Medulla oblongata (tissue), 1 donor: ENCODE results near the gene TRPV4.
A peak's percentile ranks its signal among the peaks of the same experiment; 100 is the strongest.
"Not testable (repeated sequence)": the region's sequence is repeated elsewhere in the genome, so short reads cannot be mapped to it uniquely, and the experiment has no call there.

Source experiments
- DNase-seq: peaks from one replicate; pipeline ENCODE4 v3.0.0-alpha.2; 2015; ENCODE audit errors: extremely low spot score

Gene TRPV4

DNA sequence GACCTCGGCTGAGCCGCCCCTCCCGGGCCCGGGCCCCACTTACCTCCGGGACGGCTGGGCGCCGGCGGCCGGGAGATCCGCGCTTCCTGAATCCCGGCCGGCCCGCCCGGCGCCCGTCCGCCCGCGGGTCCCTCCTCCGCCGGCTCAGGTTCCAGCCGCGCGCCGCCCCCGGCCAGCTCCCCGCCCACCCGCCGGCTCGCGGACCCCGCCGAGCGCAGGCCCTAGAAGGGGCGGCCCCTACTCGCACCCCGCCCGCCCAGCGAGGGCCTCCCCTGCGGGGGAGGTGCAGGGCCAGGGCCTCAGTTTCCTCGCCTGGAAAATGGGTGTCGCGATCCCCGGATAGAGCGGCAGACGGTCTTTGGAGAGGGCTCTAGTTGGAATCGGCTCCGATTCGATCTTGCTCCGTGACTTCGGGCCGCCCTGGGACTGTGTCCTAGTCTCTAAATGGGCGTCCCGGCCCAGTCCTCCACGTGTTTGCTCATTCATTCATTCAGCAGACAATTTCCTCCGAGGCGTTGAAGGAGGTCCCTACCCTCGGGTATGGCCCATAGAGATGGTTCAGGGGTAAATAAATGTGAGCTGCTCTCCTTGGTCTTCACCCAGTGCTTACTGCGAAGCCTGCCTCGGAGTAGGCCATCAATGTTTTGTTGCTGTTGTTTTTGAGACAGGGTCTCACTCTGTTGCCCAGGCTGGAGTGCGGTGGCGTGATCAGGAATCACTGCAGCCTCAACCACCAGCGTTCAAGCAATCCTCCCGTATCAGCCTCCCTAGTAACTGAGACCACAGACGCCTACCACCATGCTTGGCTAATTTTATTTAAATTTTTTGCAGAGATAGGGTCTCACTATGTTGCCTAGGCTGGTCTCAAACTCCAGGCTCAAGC is at the start of gene TRPV4:
TSS of gene TRPV4 (minus strand) at position 92 of the 883 bp plus-strand sequence. CDS start 18,602 bp downstream, outside the sequence.
- no peak for DNase-seq

GRCh38 chr12:109881752-109882151 is 48.6 kb upstream of the TRPV4 start:
- DNase-seq, result no peak

GRCh38 chr12:109880938-109881337 is 47.7 kb upstream of the TRPV4 start:
- no peak for DNase-seq

DNA sequence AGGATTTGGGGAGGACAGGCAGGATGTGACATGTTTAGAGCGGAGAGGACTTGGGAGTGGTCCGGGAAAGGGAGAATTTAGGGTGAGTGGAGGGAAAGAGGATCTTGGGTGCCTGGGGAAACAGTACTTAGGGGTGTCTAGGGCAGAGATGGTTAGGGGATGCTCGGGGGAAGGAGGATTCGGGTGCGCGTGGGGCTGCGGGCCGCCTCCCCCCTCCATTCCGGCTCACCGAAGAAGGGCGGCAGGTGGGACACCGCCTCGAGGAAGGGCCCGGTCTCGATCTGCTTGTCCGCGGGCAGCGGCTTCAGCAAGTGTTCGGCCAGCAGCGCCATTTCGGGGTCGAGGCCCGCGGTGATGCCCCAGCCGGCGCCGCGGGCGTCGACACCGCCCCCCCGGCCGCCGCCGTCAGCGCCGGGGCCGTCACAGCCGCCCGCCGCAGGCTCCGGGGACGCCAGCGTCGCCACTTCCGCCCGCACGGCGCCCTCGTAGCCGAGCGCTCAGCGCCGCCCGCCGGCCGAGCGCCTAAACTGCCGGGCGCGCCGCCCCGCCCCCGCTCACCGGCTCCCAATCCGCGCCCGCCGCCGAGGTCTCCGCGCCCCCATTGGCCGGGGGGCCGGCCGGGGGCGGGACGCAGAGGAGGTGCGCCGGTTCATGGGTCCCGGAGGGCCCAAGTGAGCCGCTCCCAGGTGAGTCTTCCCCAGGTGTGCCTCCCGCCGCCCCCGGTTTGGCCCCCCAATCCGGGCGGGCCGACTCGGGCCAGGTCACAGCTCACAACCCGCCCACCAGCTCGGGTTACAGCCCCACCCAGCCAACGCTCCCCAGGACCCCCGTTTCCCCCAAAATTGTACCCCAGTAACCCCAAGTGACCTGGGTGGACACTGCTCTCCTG is 47.1 kb upstream of the TRPV4 start, which contains the start of gene GLTP:
TSS of gene GLTP (minus strand) at position 499 of the 889 bp plus-strand sequence. CDS start at position 332, 167 bp downstream.
- DNase-seq, result peak; percentile 91

- no peak for DNase-seq
These were observed 46.3 kb upstream of the TRPV4 start for GRCh38 chr12:109879351-109880042.

GRCh38 chr12:109878749-109879148 is 45.6 kb upstream of the TRPV4 start:
- no peak for DNase-seq

DNA sequence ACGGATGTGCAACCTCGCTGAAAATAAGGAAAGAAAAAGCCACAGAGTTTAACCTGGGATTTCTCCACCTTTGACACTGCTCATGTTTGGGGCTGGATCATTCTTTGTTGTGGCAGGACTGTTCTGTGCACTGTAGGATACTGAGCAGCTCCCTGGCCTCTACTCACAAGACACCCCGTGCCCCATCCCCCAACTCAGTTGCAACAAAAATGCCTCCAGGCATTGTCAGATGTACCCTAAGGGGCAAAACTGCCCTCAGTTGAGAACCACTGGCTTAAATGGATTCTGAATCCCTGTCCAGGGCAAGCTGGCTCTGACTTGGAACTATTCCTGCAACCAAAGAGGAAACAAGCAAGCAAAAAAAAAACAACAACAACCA is 45.0 kb upstream of the TRPV4 start:
- no peak for DNase-seq

DNA sequence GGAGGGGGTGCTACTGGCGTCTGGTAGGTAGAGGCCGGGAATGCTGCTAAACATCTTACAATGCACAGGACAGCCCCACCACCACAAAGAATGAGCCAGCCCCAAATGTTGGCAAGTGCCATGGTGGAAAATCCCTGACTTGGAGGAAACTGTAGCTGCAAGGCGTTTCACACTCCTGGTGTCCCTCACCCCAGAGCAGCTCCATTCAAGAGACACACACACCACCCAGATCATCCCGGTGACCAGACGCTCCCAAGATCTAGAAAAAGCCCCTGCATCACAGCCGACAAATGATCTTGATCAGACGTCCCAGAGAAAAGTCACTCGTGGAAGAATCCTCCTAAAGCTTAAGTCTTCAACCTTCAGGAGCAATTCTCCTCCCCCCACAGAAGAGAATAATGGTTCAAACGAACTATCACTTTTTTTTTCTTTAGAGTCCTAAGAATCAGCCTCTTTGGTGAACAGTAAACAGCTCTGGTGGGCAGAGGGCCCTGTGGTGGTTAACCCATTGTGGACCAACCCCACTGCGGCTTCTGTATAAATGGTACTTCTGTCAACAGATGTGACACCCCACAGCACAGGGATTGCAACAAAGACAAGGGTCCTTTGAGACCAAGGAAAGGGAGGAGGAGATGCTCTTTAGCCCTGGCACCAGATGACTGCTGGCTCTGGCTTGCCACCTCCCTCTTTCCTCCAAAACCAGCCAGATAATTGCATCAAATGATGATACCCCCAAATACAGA is 44.5 kb upstream of the TRPV4 start:
- DNase-seq, result peak; percentile 80

DNA sequence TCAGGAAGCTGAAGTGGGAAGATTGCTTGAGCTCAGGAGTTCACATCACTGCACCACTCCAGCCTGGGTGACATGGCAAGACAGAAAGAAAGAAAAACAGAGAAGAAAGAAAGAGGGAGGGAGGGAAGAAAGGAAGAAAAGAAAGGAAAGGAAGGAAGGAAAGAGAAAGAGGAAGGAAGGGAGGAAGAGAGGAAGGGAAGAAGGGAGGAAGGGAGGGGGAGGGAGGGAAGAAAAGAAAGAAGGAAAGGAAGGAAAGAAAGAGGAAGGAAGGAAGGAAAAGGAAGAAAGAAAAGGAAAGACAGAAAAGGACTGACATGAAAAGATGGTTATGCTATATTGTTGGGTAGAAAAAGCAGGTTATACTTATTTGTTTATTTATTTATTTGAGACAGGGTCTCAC is 43.2 kb upstream of the TRPV4 start:
- no peak for DNase-seq

- DNase-seq, result no peak
These were observed 42.5 kb upstream of the TRPV4 start for GRCh38 chr12:109875572-109876131.

- no peak for DNase-seq
These were observed 40.5 kb upstream of the TRPV4 start for GRCh38 chr12:109873653-109874052.

DNA sequence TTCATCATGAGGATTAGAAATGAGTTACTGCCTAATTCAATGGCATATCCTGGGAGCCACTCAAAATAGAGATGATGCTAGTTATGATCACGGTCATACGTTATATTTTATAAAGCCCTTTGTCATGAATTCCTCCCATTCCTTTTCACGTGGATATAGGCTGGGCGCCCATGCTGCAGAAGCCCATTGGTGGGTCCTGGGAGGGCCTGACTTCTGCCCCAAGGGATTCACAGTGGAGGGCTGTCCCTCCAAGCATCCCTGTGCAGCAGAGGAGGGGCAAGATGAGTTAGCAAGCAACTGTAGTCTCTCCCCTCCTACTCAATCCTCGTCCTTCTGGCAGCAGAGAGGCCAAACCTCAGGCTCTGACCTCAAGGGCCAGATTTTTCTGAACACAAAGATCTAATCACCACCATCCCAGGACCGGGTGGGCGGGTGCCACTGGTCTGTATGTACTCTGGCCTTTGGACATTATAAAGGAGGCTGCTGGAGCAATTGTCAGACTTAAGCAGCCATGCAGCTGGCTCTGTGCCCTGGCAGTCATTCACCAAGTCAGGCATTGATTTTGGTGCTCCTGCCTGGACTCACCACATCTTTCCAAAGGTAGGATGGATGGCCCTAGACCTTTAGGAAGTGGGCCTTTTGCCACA is 38.6 kb upstream of the TRPV4 start:
- no peak for DNase-seq

GRCh38 chr12:109870648-109871047 is 37.5 kb upstream of the TRPV4 start:
- DNase-seq, result no peak

- no peak for DNase-seq
These were observed 35.2 kb upstream of the TRPV4 start for GRCh38 chr12:109868182-109869051.

DNA sequence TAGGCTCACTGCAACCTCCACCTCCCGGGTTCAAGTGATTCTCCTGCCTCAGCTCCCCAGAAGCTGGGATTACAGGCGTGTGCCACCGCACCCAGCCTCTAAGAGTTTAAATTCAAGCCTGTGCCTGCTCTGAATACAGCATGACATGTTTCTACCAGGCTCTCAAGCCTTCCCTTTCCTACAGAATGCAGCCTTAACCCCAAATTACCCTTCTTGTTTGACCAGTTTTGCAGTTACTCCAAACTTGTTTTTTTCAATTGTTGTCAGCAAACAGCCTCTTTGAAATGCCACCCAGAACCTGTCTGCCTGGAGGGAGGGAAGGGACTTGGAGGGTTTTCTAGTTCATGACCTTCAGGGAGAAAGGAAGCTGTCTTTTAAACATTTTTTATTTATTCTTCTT is 31.7 kb upstream of the TRPV4 start:
- no peak for DNase-seq

DNA sequence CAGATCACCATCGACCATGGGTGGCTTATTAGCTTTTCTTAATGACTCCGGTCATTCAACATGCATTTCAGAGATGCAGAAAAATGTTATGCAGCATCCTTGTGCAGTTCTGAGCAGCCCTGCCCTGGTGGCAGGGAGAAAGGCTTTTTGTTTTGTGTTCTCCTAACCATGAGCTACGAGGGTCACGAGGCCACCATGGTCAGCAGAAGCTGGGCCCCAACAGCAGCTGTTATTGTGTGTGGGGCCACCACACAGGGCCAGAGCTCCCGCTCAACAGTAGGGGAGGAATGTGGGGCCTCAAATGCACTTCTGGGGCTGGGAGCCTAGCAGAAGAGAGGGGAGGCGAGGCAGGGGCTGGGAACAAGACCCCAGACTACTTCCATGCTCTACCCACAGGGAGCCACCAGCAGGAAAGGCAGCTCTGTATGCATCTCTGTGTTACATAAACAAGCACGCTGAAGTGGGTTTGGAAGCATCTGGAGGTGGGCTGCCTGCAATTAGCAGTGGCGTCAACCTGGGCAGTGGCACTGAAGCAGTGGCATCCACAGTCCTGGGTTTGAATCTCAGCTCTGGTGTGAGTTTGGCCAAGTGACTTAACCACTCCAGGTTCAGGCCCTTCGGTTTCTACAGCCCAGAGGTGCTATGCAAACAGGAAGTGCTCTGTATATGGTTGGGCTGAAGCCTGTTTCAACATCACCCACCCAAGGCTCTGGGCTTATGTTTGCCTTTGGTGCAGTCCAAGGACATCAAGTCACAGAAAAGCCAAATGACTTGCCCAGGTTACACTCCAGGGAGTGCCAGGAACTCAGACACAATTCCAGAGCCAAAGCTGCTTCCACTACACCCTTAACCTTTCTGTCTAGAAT is 30.9 kb upstream of the TRPV4 start:
- peak; percentile 92 for DNase-seq

- DNase-seq, result not testable (repeated sequence)
These were observed 29.3 kb upstream of the TRPV4 start for GRCh38 chr12:109862491-109862890.

DNA sequence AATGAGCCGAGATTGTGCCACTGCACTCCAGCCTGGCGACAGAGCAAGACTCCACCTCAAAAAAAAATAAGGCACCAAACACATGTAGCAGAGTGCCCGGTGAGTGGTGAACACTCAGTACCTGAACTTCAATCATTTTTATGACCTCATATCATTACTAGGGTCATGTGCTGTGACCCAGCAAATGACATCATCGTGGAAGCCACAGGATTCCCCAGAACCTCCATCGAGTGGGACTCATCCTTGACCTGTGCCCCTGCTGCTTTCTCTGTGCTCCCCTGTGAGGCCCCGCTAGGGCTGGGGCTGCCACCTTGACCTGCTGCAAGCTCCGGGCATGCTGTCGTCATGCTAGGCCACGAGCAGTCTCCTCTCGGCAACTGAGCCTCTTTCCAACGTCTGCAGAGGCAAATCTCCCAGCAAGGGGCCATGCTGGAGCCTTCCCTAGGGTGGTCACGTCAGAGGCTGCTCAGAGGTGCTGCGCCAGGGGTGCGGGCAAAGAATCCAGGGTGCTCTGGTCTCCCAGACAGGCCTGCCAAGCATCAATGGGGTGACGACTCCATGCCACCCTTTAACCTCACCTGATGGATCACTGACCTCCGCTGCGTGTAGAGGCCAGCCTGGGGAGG is 28.6 kb upstream of the TRPV4 start:
- DNase-seq, result no peak
